Measurements from ENCODE around the gene GMCL1.

GRCh38 chr2:69847068-69847828, 17.8 kb downstream of the GMCL1 start:
- TF ChIP-seq GATA2 (IDR thresholded peaks at IDR 0.05; ENCODE audit: low read depth, low read length): no peak
- no peak for TF ChIP-seq GATA3 (IDR thresholded peaks at IDR 0.05; ENCODE audit: low read depth, low read length)
